GM21717 (cell line): ENCODE measurements around the gene MAP2K3.

Source experiments
- ATAC-seq: cut with Tn5 transposase; IDR thresholded peaks from one replicate; pipeline ENCODE4 v1.9.1; 2021; ENCODE audit warnings: mild to moderate bottlenecking, moderate library complexity; ENCODE audit not compliant: unreplicated experiment

The MAP2K3 gene

GRCh38 chr17:21282231-21282630 lies 2.3 kb upstream of the MAP2K3 start:
- ATAC-seq: no peak

GRCh38 chr17:21282850-21283249 lies 1.7 kb upstream of the MAP2K3 start:
- ATAC-seq: no peak

GRCh38 chr17:21283482-21284318 lies 811 bp upstream of the MAP2K3 start:
- no peak for ATAC-seq

- no peak for ATAC-seq
These were observed 904 bp downstream of the MAP2K3 start for GRCh38 chr17:21285164-21286065.

GRCh38 chr17:21286066-21286770 lies 1.7 kb downstream of the MAP2K3 start:
- ATAC-seq: no peak

GRCh38 chr17:21286909-21287702 lies 2.6 kb downstream of the MAP2K3 start:
- ATAC-seq: no peak

GRCh38 chr17:21287703-21288449 lies 3.4 kb downstream of the MAP2K3 start:
- peak; percentile 32 for ATAC-seq

GRCh38 chr17:21288571-21289017 lies 4.1 kb downstream of the MAP2K3 start:
- ATAC-seq: no peak

GRCh38 chr17:21289175-21289901 lies 4.8 kb downstream of the MAP2K3 start:
- ATAC-seq: no peak

- no peak for ATAC-seq
These were observed 5.5 kb downstream of the MAP2K3 start for GRCh38 chr17:21289902-21290571.

GRCh38 chr17:21291357-21291756 lies 6.8 kb downstream of the MAP2K3 start:
- ATAC-seq: no peak

- no peak for ATAC-seq
These were observed 7.4 kb downstream of the MAP2K3 start for GRCh38 chr17:21291862-21292261.

- no peak for ATAC-seq
These were observed 8.6 kb downstream of the MAP2K3 start for GRCh38 chr17:21292867-21293830.

- no peak for ATAC-seq
These were observed 9.3 kb downstream of the MAP2K3 start for GRCh38 chr17:21293831-21294210.

- no peak for ATAC-seq
These were observed 10.0 kb downstream of the MAP2K3 start for GRCh38 chr17:21294321-21295035.

- no peak for ATAC-seq
These were observed 10.8 kb downstream of the MAP2K3 start for GRCh38 chr17:21295036-21295952.
